Right hindlimb (tissue), 1 donor: ENCODE results near the gene NLE1.
A peak's percentile ranks its signal among the peaks of the same experiment; 100 is the strongest.
"Not testable (repeated sequence)": the region's sequence is repeated elsewhere in the genome, so short reads cannot be mapped to it uniquely, and the experiment has no call there.

Experiments
- DNase-seq: peaks from one replicate; pipeline ENCODE4 v3.0.0-alpha.2; 2018

The NLE1 gene

GRCh38 chr17:35161281-35161761 lies 19.2 kb upstream of the NLE1 start:
- DNase-seq: no peak

- DNase-seq: no peak
Observed at GRCh38 chr17:35160354-35161201, 18.5 kb upstream of the NLE1 start.

- no peak for DNase-seq
Observed at GRCh38 chr17:35159940-35160339, 17.8 kb upstream of the NLE1 start.

- DNase-seq: no peak
Observed at GRCh38 chr17:35155246-35155645, 13.1 kb upstream of the NLE1 start.

GRCh38 chr17:35154196-35155165 lies 12.4 kb upstream of the NLE1 start:
- no peak for DNase-seq

GRCh38 chr17:35152421-35153140 lies 10.5 kb upstream of the NLE1 start:
- no peak for DNase-seq

- not testable (repeated sequence) for DNase-seq
Observed at GRCh38 chr17:35151080-35151479, 9.0 kb upstream of the NLE1 start.

- no peak for DNase-seq
Observed at GRCh38 chr17:35149941-35150340, 7.8 kb upstream of the NLE1 start.

GRCh38 chr17:35148144-35148543 lies 6.0 kb upstream of the NLE1 start:
- DNase-seq: no peak

- DNase-seq: peak; percentile 52
Observed at GRCh38 chr17:35147375-35147905, 5.3 kb upstream of the NLE1 start, which contains the start of gene UNC45B. UNC45B (plus strand) TSS chr17:35147817; CDS start chr17:35148264, 447 bp downstream.

- no peak for DNase-seq
Observed at GRCh38 chr17:35146214-35146833, 4.2 kb upstream of the NLE1 start.

GRCh38 chr17:35144840-35145239 lies 2.7 kb upstream of the NLE1 start:
- DNase-seq: no peak

- DNase-seq: no peak
Observed at GRCh38 chr17:35142467-35142796, 329 bp upstream of the NLE1 start.

- no peak for DNase-seq
Observed at GRCh38 chr17:35138218-35138617, 3.9 kb downstream of the NLE1 start.

GRCh38 chr17:35135322-35135721 lies 6.8 kb downstream of the NLE1 start:
- no peak for DNase-seq

- no peak for DNase-seq
Observed at GRCh38 chr17:35132816-35133550, 9.1 kb downstream of the NLE1 start.

GRCh38 chr17:35132099-35132498 lies 10.0 kb downstream of the NLE1 start:
- no peak for DNase-seq

GRCh38 chr17:35130392-35130791 lies 11.7 kb downstream of the NLE1 start:
- DNase-seq: no peak

- no peak for DNase-seq
Observed at GRCh38 chr17:35129973-35130351, 12.1 kb downstream of the NLE1 start.

GRCh38 chr17:35129154-35129972 lies 12.7 kb downstream of the NLE1 start:
- DNase-seq: no peak
